Measurements from ENCODE around the gene SENP6. TPM values are rescaled to one million over a fixed set of nuclear protein-coding genes. Genes with fewer than 3 reads are reported as not detected.

The SENP6 gene
- total RNA-seq, 2 experiments from 2014 or later = 66.2 to 68.9 TPM

DNA sequence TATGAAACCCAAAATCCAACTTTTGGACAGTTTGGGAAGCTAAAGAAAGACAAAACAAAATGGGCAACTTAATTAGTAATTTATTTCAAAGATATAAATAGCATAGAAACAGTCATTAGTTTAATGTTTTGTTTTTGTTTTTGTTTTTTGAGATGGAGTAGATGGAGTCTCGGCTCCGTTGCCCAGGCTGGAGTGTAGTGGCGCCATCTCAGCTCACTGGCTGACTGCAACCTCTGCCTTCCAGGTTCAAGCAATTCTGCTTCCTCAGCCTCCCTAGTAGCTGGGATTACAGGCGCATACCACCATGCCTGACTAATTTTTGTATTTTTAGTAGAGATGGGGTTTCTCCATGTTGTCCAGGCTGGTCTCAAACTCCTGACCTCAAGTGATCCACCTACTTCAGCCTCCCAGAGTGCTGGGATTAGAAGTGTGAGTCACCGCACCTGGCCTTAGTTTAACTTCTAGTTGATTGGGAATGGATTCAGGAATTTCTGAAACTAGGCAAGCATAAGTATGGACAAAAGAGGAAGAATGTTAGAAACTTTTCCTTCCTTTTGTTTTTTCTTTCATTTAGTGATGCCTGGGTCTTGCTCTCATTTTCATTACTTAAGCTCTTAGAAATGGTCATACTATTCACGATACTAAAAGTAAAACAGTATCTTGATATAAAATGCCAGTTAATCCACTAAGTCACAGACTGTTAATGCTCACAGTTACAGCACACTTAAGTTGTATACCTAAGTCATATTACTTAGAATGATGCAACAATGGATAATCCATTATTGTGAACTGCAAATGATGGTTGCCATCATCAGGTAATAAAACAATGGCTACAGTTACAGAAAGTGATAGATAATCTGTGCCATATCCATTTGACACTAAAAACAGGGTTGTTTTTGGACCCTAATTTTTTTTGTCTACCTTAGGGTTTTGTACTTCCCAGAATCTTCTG lies 8.2 kb downstream of the SENP6 start:
- Mint-ChIP-seq H3K27ac (no peak overlapping the region), H3K4me3 (no peak overlapping the region)
- CTCF ChIA-PET = interaction anchor here (0.7 to 1.1 kb wide), 2 partner anchors 15 to 47 kb away, joined by 3 to 4 read pairs; no protein-coding TSS in a partner anchor

DNA sequence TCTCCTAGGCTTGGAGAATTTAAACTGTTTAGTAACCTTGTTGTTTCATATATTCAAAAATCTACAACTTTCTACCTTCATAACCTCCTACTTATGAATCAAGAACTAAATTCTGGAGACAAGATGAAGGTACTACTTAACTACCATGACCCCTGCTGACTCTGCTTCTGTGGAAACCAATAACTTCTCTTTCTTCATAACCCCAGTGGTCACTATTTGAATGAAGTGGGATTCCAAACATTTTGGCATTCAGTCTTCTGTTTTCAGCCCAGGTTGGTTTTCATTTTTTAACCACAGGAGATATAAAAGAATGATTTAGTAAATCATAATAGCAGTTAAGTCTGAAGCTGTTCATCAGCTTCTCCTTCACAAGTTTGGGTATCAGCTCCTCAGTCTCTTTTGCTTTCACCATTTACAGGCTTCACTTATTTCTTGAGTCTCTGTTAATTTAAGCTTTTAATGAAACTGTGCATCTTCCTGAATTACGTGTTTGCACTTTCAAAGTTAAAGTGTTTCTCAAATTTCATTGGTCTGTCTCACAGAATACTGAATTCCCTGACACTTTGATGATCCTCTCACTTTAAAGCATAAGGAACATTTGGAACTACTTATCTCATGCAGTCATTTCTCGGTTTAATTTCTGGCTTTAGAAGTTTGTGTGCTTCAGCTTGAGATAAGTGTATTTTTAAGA lies 9.5 kb downstream of the SENP6 start:
- ChIA-PET POLR2A (interaction anchor here (1.6 to 3.2 kb wide), 2 partner anchors 9 to 12 kb away, joined by 4 to 26 read pairs; partner anchors contain the start of gene SENP6), CTCF (interaction anchor here (0.7 to 1.8 kb wide), 6 partner anchors 8 to 48 kb away, joined by 3 to 7 read pairs (median 3); partner anchors contain the start of gene SENP6)
- H3K9me3 Mint-ChIP-seq (ENCODE audit: insufficient read depth) = no peaks in the 10 kb centered on the region
- H3K36me3 Mint-ChIP-seq (ENCODE audit: low read depth) = peaks cover 19% of the 10 kb centered on the region
- H3K27me3 Mint-ChIP-seq (ENCODE audit: low read depth) = no peaks in the 10 kb centered on the region
- H3K27ac Mint-ChIP-seq = no peak overlapping the region
- DNase-seq (no peak), ATAC-seq (no peak)
- no peak overlapping the region for H3K4me3 Mint-ChIP-seq
- H3K4me1 Mint-ChIP-seq (ENCODE audit: low read depth) = peaks cover 71% of the 10 kb centered on the region

More for the DNA sequence above, 8.2 kb downstream of the SENP6 start:
- DNase-seq (no peak), ATAC-seq (no peak)
- Mint-ChIP-seq H3K4me1 (ENCODE audit: low read depth) (peaks cover 77% of the 10 kb centered on the region), H3K36me3 (ENCODE audit: low read depth) (peaks cover 18% of the 10 kb centered on the region), H3K27me3 (ENCODE audit: low read depth) (no peaks in the 10 kb centered on the region), H3K9me3 (ENCODE audit: insufficient read depth) (no peaks in the 10 kb centered on the region)
- POLR2A ChIA-PET = interaction anchor here (3.2 kb wide), 1 partner anchor 8 kb away, joined by 26 read pairs; the partner anchor contains the start of gene SENP6

DNA sequence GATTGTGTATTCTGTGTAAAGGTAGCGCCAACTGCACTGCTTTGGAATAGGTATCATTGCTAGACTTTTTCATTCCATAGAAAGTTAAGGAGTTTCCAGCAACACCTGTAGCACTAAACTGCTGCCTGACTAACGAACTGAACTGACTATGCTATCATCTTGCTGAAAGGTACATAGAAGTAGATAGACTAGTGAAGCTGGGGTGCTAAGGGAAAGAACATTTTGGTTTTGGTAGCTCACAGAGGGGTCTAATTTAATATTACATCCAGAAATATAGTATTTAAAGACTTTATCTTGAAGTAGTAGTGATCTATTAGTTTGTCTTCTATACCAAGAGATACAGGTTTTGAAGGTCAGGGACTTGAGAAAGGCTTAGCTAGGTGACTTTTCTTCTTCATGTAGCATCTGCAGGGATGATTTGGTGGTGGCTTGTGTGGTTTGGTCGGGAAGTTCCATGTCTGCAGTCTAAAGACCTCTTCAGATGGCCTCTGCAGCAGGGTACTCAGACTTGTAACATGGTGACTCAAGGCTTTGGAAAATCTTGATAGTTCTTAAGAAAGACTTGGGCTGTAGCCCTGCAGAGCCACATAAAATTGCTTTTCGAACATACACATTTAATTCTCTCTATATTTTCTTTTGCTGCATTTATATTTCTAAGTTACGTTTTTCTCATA lies 10.2 kb downstream of the SENP6 start:
- POLR2A ChIA-PET = interaction anchor here (1.6 to 3.2 kb wide), 2 partner anchors 10 to 13 kb away, joined by 4 to 26 read pairs; partner anchors contain the start of gene SENP6
- H3K27ac Mint-ChIP-seq = peak overlapping the region; percentile 18
- no peak overlapping the region for H3K4me3 Mint-ChIP-seq
- CTCF ChIA-PET = interaction anchor here (1.0 to 1.8 kb wide), 6 partner anchors 8 to 19 kb away, joined by 3 to 7 read pairs (median 4); partner anchors contain the start of gene SENP6
- H3K9me3 Mint-ChIP-seq (ENCODE audit: insufficient read depth) = no peaks in the 10 kb centered on the region
- ATAC-seq = peak; percentile 66
- H3K36me3 Mint-ChIP-seq (ENCODE audit: low read depth) = peaks cover 17% of the 10 kb centered on the region
- H3K4me1 Mint-ChIP-seq (ENCODE audit: low read depth) = peaks cover 67% of the 10 kb centered on the region
- DNase-seq = peak; percentile 39
- H3K27me3 Mint-ChIP-seq (ENCODE audit: low read depth) = no peaks in the 10 kb centered on the region

DNA sequence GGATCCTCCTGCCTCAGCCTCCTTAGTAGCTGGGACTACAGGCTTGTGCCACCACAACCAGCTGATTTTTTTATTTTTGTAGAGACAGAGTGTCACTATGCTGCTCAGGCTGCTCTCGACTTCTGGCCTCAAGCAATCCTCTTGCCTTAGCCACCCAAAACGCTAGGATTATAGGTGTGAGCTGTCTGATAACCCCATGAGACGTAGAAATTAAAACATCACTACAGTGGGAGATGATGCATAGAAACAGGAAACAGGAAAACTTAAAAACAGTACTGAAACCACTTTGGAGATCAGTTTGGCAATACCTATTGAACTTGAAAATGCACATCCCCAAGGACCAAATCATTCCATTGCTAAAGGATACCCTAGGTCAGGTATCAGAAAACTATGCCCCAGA lies 10.8 kb downstream of the SENP6 start:
- peaks cover 62% of the 10 kb centered on the region for H3K4me1 Mint-ChIP-seq (ENCODE audit: low read depth)
- H3K9me3 Mint-ChIP-seq (ENCODE audit: insufficient read depth) = no peaks in the 10 kb centered on the region
- H3K27me3 Mint-ChIP-seq (ENCODE audit: low read depth) = no peaks in the 10 kb centered on the region
- H3K27ac Mint-ChIP-seq = peak overlapping the region; percentile 51
- H3K4me3 Mint-ChIP-seq = peak overlapping the region; percentile 2
- H3K36me3 Mint-ChIP-seq (ENCODE audit: low read depth) = peaks cover 18% of the 10 kb centered on the region
- ChIA-PET CTCF (interaction anchor here (1.4 to 1.8 kb wide), 2 partner anchors 9 to 11 kb away, joined by 4 to 7 read pairs; partner anchors contain the start of gene SENP6), POLR2A (interaction anchor here (1.6 to 3.2 kb wide), 2 partner anchors 11 to 14 kb away, joined by 4 to 26 read pairs; partner anchors contain the start of gene SENP6)
- DNase-seq (no peak), ATAC-seq (peak; percentile 24)

DNA sequence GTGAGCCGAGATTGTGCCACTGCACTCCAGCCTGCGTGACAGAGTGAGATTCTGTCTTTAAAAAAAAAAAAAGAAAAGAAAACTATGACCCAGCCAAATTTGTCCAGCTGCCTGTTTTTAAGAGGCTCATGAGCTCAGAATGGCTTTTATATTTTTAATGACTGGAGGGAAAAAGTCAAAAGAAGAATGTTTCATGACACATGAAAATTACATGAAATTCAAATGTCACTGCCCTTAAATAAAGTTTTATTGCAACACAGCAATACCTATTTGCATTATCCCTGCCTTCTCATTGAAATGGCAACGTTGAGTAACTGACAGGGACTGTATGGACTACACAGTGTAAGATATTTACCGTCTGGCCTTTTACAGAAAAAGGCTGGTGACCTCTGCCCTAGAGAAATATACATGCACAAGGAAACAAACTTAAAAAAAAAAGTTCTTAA lies 11.4 kb downstream of the SENP6 start:
- Mint-ChIP-seq H3K36me3 (ENCODE audit: low read depth) (peaks cover 24% of the 10 kb centered on the region), H3K9me3 (ENCODE audit: insufficient read depth) (no peaks in the 10 kb centered on the region), H3K27ac (no peak overlapping the region), H3K27me3 (ENCODE audit: low read depth) (no peaks in the 10 kb centered on the region), H3K4me1 (ENCODE audit: low read depth) (peaks cover 61% of the 10 kb centered on the region), H3K4me3 (peak overlapping the region; percentile 14)
- POLR2A ChIA-PET = interaction anchor here (1.1 to 3.2 kb wide), 2 partner anchors 10 to 11 kb away, joined by 3 to 26 read pairs; partner anchors contain the start of gene SENP6
- CTCF ChIA-PET = interaction anchor here (1.4 kb wide), 1 partner anchor 12 kb away, joined by 4 read pairs; the partner anchor contains the start of gene SENP6
- no peak for DNase-seq
- peak; percentile 38 for ATAC-seq

DNA sequence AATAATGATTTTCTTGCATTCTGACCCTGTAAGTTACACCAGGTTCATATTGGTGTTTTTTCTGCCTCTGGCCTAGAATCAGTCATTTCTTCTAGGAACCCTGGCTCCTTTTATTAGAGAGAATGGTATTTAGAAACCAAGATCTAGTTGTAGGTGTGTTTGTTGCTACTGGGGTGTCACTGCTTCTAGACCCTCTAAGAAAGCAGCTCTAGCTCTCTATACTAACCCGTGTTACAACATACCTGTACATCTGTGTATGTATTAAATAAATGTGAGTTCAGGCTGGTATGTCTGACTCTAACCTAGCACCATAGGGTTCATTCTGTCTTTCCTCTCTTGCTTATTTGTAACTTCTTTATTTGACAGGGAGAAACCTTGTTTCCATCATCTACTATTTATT lies 16.8 kb downstream of the SENP6 start:
- no peak for DNase-seq
- H3K4me3 Mint-ChIP-seq = no peak overlapping the region
- ATAC-seq = no peak
- H3K27ac Mint-ChIP-seq = no peak overlapping the region
- POLR2A ChIA-PET = no interaction called here
- H3K4me1 Mint-ChIP-seq (ENCODE audit: low read depth) = peaks cover 43% of the 10 kb centered on the region
- H3K27me3 Mint-ChIP-seq (ENCODE audit: low read depth) = no peaks in the 10 kb centered on the region
- CTCF ChIA-PET = no interaction called here
- H3K9me3 Mint-ChIP-seq (ENCODE audit: insufficient read depth) = no peaks in the 10 kb centered on the region
- peaks cover 46% of the 10 kb centered on the region for H3K36me3 Mint-ChIP-seq (ENCODE audit: low read depth)

DNA sequence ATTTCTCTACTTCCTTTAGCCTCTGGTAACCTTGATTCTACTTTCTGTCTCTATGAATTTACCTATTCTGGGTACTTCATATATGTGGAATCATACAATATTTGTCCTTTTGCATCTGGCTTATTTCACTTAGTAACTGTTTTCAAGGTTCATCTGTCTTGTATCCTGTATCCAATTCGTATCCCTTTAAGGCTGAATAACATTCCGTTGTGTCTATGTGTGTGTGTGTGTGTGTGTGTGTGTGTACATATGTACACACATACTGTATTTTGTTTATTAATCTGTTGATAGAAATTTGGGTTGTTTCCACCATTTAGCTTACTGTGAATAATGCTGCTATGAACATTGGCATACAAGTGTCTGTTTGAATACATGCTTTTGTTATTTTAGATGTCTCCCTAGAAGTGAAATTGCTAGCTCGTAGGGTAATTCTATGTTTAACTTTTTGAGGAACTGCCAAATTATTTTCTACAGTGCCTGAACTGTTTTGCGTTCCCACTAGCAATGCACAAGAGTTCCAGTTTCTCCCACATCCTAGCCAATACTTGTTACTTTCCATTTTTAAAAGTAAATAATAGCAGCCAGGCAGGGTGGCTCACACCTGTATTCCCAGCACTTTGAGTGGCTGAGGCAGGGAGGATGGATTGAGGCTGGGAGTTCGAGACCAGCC lies 17.7 kb downstream of the SENP6 start:
- CTCF ChIA-PET = interaction anchor here (0.8 kb wide), 1 partner anchor 8 kb away, joined by 3 read pairs; no protein-coding TSS in a partner anchor
- Mint-ChIP-seq H3K9me3 (ENCODE audit: insufficient read depth) (no peaks in the 10 kb centered on the region), H3K4me3 (no peak overlapping the region), H3K36me3 (ENCODE audit: low read depth) (peaks cover 46% of the 10 kb centered on the region), H3K4me1 (ENCODE audit: low read depth) (peaks cover 37% of the 10 kb centered on the region), H3K27ac (no peak overlapping the region), H3K27me3 (ENCODE audit: low read depth) (no peaks in the 10 kb centered on the region)
- DNase-seq = no peak
- POLR2A ChIA-PET = no interaction called here
- no peak for ATAC-seq

DNA sequence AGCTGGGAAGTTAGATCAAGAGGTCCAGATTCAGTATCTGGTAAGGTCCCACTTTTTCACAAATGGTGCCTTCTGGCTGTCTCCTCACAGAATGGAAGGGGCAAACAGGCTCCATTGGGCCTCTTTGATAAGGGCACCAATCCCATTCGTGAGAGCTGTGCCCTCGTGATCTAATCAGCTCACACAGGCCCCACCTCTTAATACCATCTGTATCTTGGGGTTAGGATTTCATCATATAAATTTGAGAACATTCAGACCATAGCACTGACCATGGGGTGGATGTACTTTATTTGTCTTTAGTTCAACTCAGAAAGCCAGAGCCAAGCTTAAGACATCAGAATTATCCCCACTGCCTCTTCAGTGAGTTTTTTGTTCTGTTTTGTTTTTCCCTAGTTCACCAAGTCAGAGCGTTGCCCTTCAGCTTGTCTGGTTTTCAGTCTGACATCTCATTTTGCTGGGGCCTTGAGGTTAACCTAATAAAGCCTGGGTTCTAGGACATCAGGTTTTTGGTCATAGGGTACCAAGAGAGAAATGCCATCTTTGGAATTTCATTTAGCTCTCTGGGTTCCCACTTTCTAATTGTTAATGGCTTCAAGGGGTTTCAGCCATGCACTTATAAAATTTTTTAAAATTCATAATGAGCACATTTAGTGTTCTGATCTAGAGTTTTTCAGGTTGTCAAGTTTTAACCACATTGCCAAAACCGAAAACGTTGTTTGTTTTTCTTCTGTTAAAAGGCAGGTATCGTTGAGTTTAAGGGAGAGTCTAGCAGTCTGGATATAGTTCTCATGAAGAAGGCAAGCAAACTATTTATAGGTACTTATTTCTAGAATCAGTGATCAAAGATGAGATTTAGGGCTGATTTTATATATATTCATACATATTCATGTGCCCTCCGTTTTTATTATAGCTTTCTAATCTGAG lies 19.0 kb downstream of the SENP6 start:
- Mint-ChIP-seq H3K36me3 (ENCODE audit: low read depth) (peaks cover 45% of the 10 kb centered on the region), H3K27ac (peak overlapping the region; percentile 16), H3K4me3 (no peak overlapping the region), H3K27me3 (ENCODE audit: low read depth) (no peaks in the 10 kb centered on the region), H3K9me3 (ENCODE audit: insufficient read depth) (no peaks in the 10 kb centered on the region), H3K4me1 (ENCODE audit: low read depth) (peaks cover 34% of the 10 kb centered on the region)
- ChIA-PET CTCF (interaction anchor here (0.8 to 1.2 kb wide), 2 partner anchors 9 to 17 kb away, joined by 3 to 5 read pairs; no protein-coding TSS in a partner anchor), POLR2A (no interaction called here)
- DNase-seq = no peak
- ATAC-seq = no peak

DNA sequence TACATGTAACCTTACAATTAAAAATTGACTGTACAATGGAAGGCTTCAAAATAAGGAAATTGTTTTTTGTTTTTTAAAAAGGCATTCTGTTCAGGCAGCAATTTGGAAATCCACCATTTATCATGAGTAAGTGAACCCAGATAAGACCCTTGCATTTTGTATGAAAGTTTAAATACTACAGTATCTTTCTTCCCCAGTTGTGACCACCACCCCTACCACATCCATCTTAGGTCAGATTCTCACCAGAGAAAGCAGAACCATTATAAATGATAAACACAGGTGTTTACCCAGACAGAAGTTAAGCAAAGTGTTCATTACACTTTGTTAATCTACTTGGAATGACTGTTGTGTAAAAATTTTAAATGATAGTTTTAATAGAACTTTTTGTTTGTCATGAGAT lies 20.2 kb downstream of the SENP6 start:
- peaks cover 30% of the 10 kb centered on the region for H3K4me1 Mint-ChIP-seq (ENCODE audit: low read depth)
- ChIA-PET CTCF (interaction anchor here (1.2 kb wide), 1 partner anchor 18 kb away, joined by 5 read pairs; no protein-coding TSS in a partner anchor), POLR2A (no interaction called here)
- no peak overlapping the region for H3K27ac Mint-ChIP-seq
- H3K27me3 Mint-ChIP-seq (ENCODE audit: low read depth) = no peaks in the 10 kb centered on the region
- H3K4me3 Mint-ChIP-seq = no peak overlapping the region
- peaks cover 41% of the 10 kb centered on the region for H3K36me3 Mint-ChIP-seq (ENCODE audit: low read depth)
- no peaks in the 10 kb centered on the region for H3K9me3 Mint-ChIP-seq (ENCODE audit: insufficient read depth)
- DNase-seq (no peak), ATAC-seq (no peak)

DNA sequence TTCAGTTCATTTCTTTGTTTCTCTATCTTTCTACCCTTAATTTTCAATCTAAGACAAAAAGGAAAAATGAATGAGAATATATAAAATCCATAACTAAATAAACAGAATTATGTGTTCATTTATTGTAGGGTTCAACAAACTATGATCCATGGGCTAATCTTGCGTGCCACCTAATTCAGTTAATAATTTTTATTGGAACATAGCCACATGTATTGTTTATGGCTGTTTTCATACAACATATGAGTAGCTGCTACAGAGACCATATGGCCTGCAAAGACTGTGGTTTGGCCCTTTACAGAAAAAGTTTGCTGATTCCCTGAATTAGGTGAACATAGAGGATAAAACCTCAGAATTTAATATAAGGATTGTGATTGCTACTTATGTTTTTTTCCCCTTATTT lies 21.8 kb downstream of the SENP6 start:
- Mint-ChIP-seq H3K9me3 (ENCODE audit: insufficient read depth) (no peaks in the 10 kb centered on the region), H3K27me3 (ENCODE audit: low read depth) (no peaks in the 10 kb centered on the region), H3K27ac (no peak overlapping the region), H3K4me3 (no peak overlapping the region), H3K4me1 (ENCODE audit: low read depth) (peaks cover 24% of the 10 kb centered on the region), H3K36me3 (ENCODE audit: low read depth) (peaks cover 33% of the 10 kb centered on the region)
- ChIA-PET POLR2A (interaction anchor here (0.9 kb wide), 1 partner anchor 10 kb away, joined by 3 read pairs; no protein-coding TSS in a partner anchor), CTCF (interaction anchor here (0.8 kb wide), 1 partner anchor 25 kb away, joined by 4 read pairs; no protein-coding TSS in a partner anchor)
- no peak for ATAC-seq
- DNase-seq = no peak

Data from activated CD8-positive, alpha-beta T cell treated with anti-CD3 and anti-CD28 coated beads, Interleukin-2, amount 10 ng/mL, durations not matched to agents 7 days and 5 days (primary cell).